Endothelial cell of hepatic sinusoid (primary cell): ENCODE measurements around the gene P4HB.

Experiments used
- in situ Hi-C: cut with HindIII; loops from 2 replicates; pipeline ENCODE4 v1.10.0; 2017; ENCODE audit warnings: low sequenced_read_pairs

The P4HB gene

GRCh38 chr17:81868674-81869220 lies 8.4 kb upstream of the P4HB start:
- in situ Hi-C loops, result no loop called here

GRCh38 chr17:81867991-81868673 lies 7.8 kb upstream of the P4HB start:
- in situ Hi-C loops, result no loop called here

- in situ Hi-C loops, result no loop called here
These were observed 7.0 kb upstream of the P4HB start for GRCh38 chr17:81867170-81867990.

- in situ Hi-C loops, result no loop called here
These were observed 6.3 kb upstream of the P4HB start for GRCh38 chr17:81866440-81867169.

- in situ Hi-C loops, result no loop called here
These were observed 5.6 kb upstream of the P4HB start for GRCh38 chr17:81865733-81866439.

GRCh38 chr17:81865358-81865732 lies 5.0 kb upstream of the P4HB start:
- in situ Hi-C loops, result no loop called here

GRCh38 chr17:81863833-81864768 lies 3.8 kb upstream of the P4HB start:
- in situ Hi-C loops, result no loop called here

- in situ Hi-C loops, result no loop called here
These were observed 2.9 kb upstream of the P4HB start for GRCh38 chr17:81863123-81863675.

GRCh38 chr17:81860756-81861568 lies 627 bp upstream of the P4HB start:
- in situ Hi-C loops, result no loop called here

- in situ Hi-C loops, result no loop called here
These were observed 1.1 kb downstream of the P4HB start for GRCh38 chr17:81858967-81859905.

- in situ Hi-C loops, result no loop called here
These were observed 2.0 kb downstream of the P4HB start for GRCh38 chr17:81858170-81858966.

GRCh38 chr17:81854974-81855774 lies 5.2 kb downstream of the P4HB start:
- in situ Hi-C loops, result no loop called here

- in situ Hi-C loops, result no loop called here
These were observed 8.1 kb downstream of the P4HB start for GRCh38 chr17:81852237-81852636.

- in situ Hi-C loops, result no loop called here
These were observed 8.9 kb downstream of the P4HB start for GRCh38 chr17:81851423-81851822.

GRCh38 chr17:81849457-81849856 lies 10.9 kb downstream of the P4HB start:
- in situ Hi-C loops, result no loop called here
